Loucy (cell line): ENCODE measurements around the gene PNCK.
"Not testable (repeated sequence)": the region's sequence is repeated elsewhere in the genome, so short reads cannot be mapped to it uniquely, and the experiment has no call there.

Experiments used
- H2AFZ ChIP-seq: fragments of 200-600 bp; sonication (generic); 2 replicates; pipeline ENCODE4 v1.6.0; 2016; ENCODE audit warnings: antibody characterized with exemption, mild to moderate bottlenecking, low read length, moderate library complexity
- H3F3A ChIP-seq: fragments of 200-600 bp; 2 replicates; pipeline ENCODE4 v1.6.0; 2016; ENCODE audit warnings: antibody characterized with exemption, low read depth, mild to moderate bottlenecking
- H3K27me3 ChIP-seq: fragments of 200-600 bp; sonication (generic); 2 replicates; pipeline ENCODE4 v1.6.1; 2014; ENCODE audit warnings: low read length, mild to moderate bottlenecking; ENCODE audit not compliant: insufficient read depth, poor library complexity, severe bottlenecking
- H3K36me3 ChIP-seq: fragments of 200-600 bp; sonication (generic); 2 replicates; pipeline ENCODE4 v1.6.1; 2016; ENCODE audit warnings: low read length; ENCODE audit not compliant: insufficient read depth
- H3K4me1 ChIP-seq: fragments of 200-600 bp; sonication (generic); 2 replicates; pipeline ENCODE4 v1.5.1; 2014; ENCODE audit warnings: low read length, mild to moderate bottlenecking; ENCODE audit not compliant: insufficient read depth, poor library complexity, severe bottlenecking
- H3K4me2 ChIP-seq: fragments of 200-600 bp; sonication (generic); 2 replicates; pipeline ENCODE4 v1.6.0; 2014; ENCODE audit warnings: antibody characterized with exemption, low read length, low read depth, mild to moderate bottlenecking; ENCODE audit not compliant: poor library complexity, severe bottlenecking
- H3K4me3 ChIP-seq: fragments of 200-600 bp; sonication (generic); 2 replicates; pipeline ENCODE4 v1.5.1; 2014; ENCODE audit warnings: low read length, mild to moderate bottlenecking, mixed read lengths; ENCODE audit not compliant: poor library complexity, severe bottlenecking
- H3K79me2 ChIP-seq: fragments of 200-600 bp; sonication (generic); 2 replicates; pipeline ENCODE4 v1.6.1; 2014; ENCODE audit warnings: low read length; ENCODE audit not compliant: insufficient read depth
- H3K9ac ChIP-seq: fragments of 200-600 bp; sonication (generic); 2 replicates; pipeline ENCODE4 v1.6.0; 2014; ENCODE audit warnings: mild to moderate bottlenecking, low read depth, low read length, moderate library complexity; ENCODE audit not compliant: poor library complexity, severe bottlenecking
- H3K9me2 ChIP-seq: fragments of 200-600 bp; sonication (generic); replicated peaks from 2 replicates; pipeline ENCODE4 v1.6.1; 2016; ENCODE audit warnings: low read depth, low read length, mixed read lengths
- H3K9me3 ChIP-seq: fragments of 200-600 bp; sonication (generic); 2 replicates; pipeline ENCODE4 v1.6.1; 2014; ENCODE audit warnings: mild to moderate bottlenecking, antibody characterized with exemption, low read length, low read depth; ENCODE audit not compliant: insufficient read depth
- H4K20me1 ChIP-seq: fragments of 200-600 bp; sonication (generic); 2 replicates; pipeline ENCODE4 v1.6.0; 2014; ENCODE audit warnings: antibody characterized with exemption, low read length, mild to moderate bottlenecking; ENCODE audit not compliant: insufficient read depth, poor library complexity, severe bottlenecking
- EZH2phosphoT487 ChIP-seq: fragments of 200-600 bp; IDR thresholded peaks from 2 replicates; pipeline ENCODE4 v1.6.1; 2018; ENCODE audit warnings: antibody characterized with exemption, mild to moderate bottlenecking, moderate library complexity, borderline replicate concordance
- TF ChIP-seq, protein P1 (sequence below): fragments of 200-600 bp; sonication (generic); conservative IDR thresholded peaks from 2 replicates; pipeline ENCODE4 v1.5.1; 2014; ENCODE audit warnings: mild to moderate bottlenecking, antibody characterized with exemption, low read length

Gene PNCK

DNA sequence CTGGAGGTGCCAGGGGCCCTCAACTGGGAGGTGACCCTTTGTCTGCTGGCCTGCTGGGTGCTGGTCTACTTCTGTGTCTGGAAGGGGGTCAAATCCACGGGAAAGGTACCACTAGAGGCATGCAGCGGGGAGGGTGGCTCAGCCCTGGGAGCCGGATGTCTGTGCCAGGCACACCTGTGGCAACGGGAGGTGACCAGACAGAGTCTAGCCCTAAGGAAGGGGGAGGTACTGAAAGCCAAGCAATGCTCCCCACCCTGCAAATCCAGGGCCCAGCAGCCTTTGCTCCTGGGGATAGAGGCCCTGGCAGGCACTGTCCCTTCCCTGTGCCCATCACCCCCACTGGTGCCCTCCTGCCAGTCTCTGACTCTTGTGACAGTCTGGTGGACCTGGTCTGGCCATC is 18.4 kb upstream of the PNCK start:
- no peaks in the 10 kb centered on the region for H3F3A ChIP-seq
- no peaks in the 10 kb centered on the region for H3K9me3 ChIP-seq
- H4K20me1 ChIP-seq = no peaks in the 10 kb centered on the region
- TF ChIP-seq, protein P1, sequence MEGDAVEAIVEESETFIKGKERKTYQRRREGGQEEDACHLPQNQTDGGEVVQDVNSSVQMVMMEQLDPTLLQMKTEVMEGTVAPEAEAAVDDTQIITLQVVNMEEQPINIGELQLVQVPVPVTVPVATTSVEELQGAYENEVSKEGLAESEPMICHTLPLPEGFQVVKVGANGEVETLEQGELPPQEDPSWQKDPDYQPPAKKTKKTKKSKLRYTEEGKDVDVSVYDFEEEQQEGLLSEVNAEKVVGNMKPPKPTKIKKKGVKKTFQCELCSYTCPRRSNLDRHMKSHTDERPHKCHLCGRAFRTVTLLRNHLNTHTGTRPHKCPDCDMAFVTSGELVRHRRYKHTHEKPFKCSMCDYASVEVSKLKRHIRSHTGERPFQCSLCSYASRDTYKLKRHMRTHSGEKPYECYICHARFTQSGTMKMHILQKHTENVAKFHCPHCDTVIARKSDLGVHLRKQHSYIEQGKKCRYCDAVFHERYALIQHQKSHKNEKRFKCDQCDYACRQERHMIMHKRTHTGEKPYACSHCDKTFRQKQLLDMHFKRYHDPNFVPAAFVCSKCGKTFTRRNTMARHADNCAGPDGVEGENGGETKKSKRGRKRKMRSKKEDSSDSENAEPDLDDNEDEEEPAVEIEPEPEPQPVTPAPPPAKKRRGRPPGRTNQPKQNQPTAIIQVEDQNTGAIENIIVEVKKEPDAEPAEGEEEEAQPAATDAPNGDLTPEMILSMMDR = no peak
- TF ChIP-seq EZH2phosphoT487 = no peak
- no peaks in the 10 kb centered on the region for H3K79me2 ChIP-seq
- no peak overlapping the region for H3K4me2 ChIP-seq
- H3K27me3 ChIP-seq = no peaks in the 10 kb centered on the region
- H3K4me3 ChIP-seq = no peak overlapping the region
- H3K36me3 ChIP-seq = no peaks in the 10 kb centered on the region
- no peak overlapping the region for H2AFZ ChIP-seq
- H3K9me2 ChIP-seq = no peaks in the 10 kb centered on the region
- H3K4me1 ChIP-seq = no peaks in the 10 kb centered on the region
- H3K9ac ChIP-seq = no peak overlapping the region

DNA sequence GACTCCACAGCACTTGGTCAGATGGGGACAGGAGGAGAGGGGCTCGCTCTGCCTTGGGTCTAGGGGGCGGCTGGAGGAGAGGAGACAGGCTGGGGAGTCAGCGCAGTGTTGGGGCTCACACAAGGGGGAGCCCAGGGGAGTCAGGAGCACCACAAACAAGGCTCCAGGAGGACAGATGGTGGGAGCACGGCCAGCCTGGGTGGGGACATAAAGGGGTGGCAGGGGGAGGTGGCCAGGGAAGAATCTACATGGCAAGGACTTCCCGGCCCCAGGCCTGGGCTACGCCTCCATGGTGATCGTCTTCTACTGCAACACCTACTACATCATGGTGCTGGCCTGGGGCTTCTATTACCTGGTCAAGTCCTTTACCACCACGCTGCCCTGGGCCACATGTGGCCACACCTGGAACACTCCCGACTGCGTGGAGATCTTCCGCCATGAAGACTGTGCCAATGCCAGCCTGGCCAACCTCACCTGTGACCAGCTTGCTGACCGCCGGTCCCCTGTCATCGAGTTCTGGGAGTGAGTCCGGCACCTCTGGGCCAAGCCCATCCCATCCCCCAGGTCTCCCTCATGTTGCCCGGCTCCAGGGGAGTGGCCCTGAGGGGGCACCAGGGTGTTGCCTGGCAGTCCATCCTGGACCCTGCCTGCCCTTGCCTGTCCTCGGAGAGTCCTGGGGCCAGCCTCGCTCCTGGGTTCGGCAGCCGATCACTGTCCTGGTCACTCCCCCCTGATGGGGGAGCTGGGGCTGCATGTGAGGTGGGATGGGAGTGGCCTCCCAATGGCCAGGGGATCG is 17.6 kb upstream of the PNCK start:
- H4K20me1 ChIP-seq, H3K9me2 ChIP-seq, H3K4me1 ChIP-seq, H3K9ac ChIP-seq, H3F3A ChIP-seq, H3K4me2 ChIP-seq, H3K4me3 ChIP-seq, H2AFZ ChIP-seq, H3K27me3 ChIP-seq, H3K79me2 ChIP-seq, H3K9me3 ChIP-seq, H3K36me3 ChIP-seq: not testable (repeated sequence)

DNA sequence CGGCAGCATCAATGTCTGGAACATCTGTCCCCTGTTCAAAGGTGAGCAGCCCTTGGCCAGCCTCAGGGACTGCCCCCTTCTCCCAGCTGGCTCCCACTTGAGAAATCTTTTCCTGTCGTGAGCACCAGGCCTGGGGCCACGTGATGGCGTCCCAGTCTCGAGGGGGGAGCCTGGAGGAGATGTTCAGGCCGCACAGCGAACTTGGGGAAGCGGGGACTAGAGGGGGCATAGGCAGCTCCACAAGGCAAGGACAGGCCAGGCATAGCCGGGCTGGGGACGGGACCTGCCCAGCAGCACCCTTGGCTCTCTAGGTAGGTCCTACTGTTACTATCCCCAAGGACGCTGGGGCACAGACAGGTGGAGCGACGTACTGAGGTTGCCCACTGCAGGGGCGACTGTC is 16.9 kb upstream of the PNCK start:
- no peak overlapping the region for H3K4me3 ChIP-seq
- no peak for TF ChIP-seq EZH2phosphoT487
- TF ChIP-seq, protein P1 = no peak
- H4K20me1 ChIP-seq = no peaks in the 10 kb centered on the region
- no peak overlapping the region for H2AFZ ChIP-seq
- H3K4me1 ChIP-seq = no peaks in the 10 kb centered on the region
- no peak overlapping the region for H3K9ac ChIP-seq
- H3K36me3 ChIP-seq = no peaks in the 10 kb centered on the region
- H3K9me2 ChIP-seq = no peaks in the 10 kb centered on the region
- H3K27me3 ChIP-seq = no peaks in the 10 kb centered on the region
- H3K9me3 ChIP-seq = no peaks in the 10 kb centered on the region
- H3K4me2 ChIP-seq = no peak overlapping the region
- no peaks in the 10 kb centered on the region for H3F3A ChIP-seq
- H3K79me2 ChIP-seq = no peaks in the 10 kb centered on the region
